PC-9 (cell line): ENCODE results near the gene INTS1. TPM values are rescaled to one million over a fixed set of nuclear protein-coding genes. Genes with fewer than 3 reads are reported as not detected.

Experiments
- BruUV-seq: library from RNA; stranded (reverse); fragments of 400-500 nt; replicated peaks from 2 replicates; lab custom pipeline; 2021; lab: Mats Ljungman, UMichigan
- CTCF ChIA-PET: fragments of 300-600 bp; sonication (Branson Sonifier 250); formaldehyde crosslinking; loops from one replicate; lab custom pipeline; 2022; ENCODE audit warnings: antibody characterized with exemption; lab: Charles Lee
- POLR2A ChIA-PET: fragments of 300-600 bp; sonication (Branson Sonifier 250); formaldehyde crosslinking; loops from one replicate; lab custom pipeline; 2022; ENCODE audit warnings: antibody characterized with exemption; ENCODE audit not compliant: unreplicated experiment; lab: Charles Lee
- DNase-seq, 2 experiments: peaks; one replicate each; pipeline versions ENCODE4 v3.0.0 to v3.0.0-alpha.2; 2015 to 2022; ENCODE audit warnings: mixed read lengths in 1 of 2
- H2AFZ ChIP-seq: fragments of 200-600 bp; sonication (generic); 2 replicates; pipeline ENCODE4 v1.8.1; 2017; ENCODE audit warnings: antibody characterized with exemption
- H3F3A ChIP-seq: fragments of 200-600 bp; sonication (generic); 2 replicates; pipeline ENCODE4 v1.8.1; 2017; ENCODE audit warnings: antibody characterized with exemption, mild to moderate bottlenecking, low read depth; ENCODE audit not compliant: insufficient read depth
- H3K27ac ChIP-seq: fragments of 200-600 bp; sonication (generic); 2 replicates; pipeline ENCODE4 v1.6.1; 2016; ENCODE audit warnings: mixed run types
- H3K27me3 ChIP-seq: fragments of 200-600 bp; sonication (generic); 2 replicates; pipeline ENCODE4 v1.6.1; 2016; ENCODE audit warnings: low read depth, mixed run types; ENCODE audit not compliant: insufficient read depth
- H3K36me3 ChIP-seq: fragments of 200-600 bp; sonication (generic); 2 replicates; pipeline ENCODE4 v1.6.1; 2016; ENCODE audit warnings: low read depth, mixed run types
- H3K4me1 ChIP-seq: fragments of 200-600 bp; sonication (generic); replicated peaks from 2 replicates; pipeline ENCODE4 v1.6.1; 2016; ENCODE audit warnings: mixed run types; ENCODE audit not compliant: insufficient read depth
- H3K4me2 ChIP-seq: fragments of 200-600 bp; sonication (generic); 2 replicates; pipeline ENCODE4 v1.6.1; 2017; ENCODE audit warnings: mixed run types
- H3K4me3 ChIP-seq: fragments of 200-600 bp; sonication (generic); 2 replicates; pipeline ENCODE4 v1.6.1; 2016; ENCODE audit warnings: mixed run types
- H3K79me2 ChIP-seq: fragments of 200-600 bp; sonication (generic); 2 replicates; pipeline ENCODE4 v1.6.1; 2017; ENCODE audit warnings: low read depth, mixed run types
- H3K9me2 ChIP-seq: fragments of 200-600 bp; sonication (generic); 2 replicates; pipeline ENCODE4 v1.8.1; 2017; ENCODE audit warnings: mild to moderate bottlenecking; ENCODE audit not compliant: insufficient read depth
- H3K9me3 ChIP-seq: fragments of 200-600 bp; sonication (generic); 2 replicates; pipeline ENCODE4 v1.8.1; 2016; ENCODE audit warnings: low read depth; ENCODE audit not compliant: insufficient read depth
- H4K20me1 ChIP-seq: fragments of 200-600 bp; sonication (generic); 2 replicates; pipeline ENCODE4 v1.8.1; 2017; ENCODE audit not compliant: insufficient read depth
- EZH2 ChIP-seq: fragments of 200-600 bp; sonication (generic); IDR thresholded peaks from 2 replicates; pipeline ENCODE4 v1.8.0; 2017; ENCODE audit warnings: antibody characterized with exemption, low read depth
- intact Hi-C: fragments of 100-400 bp; cut with micrococcal nuclease; formaldehyde crosslinking; loops from one replicate; pipeline ENCODE4 v1.10.0; 2022; ENCODE audit not compliant: unreplicated experiment
- total RNA-seq: library from RNA; stranded (reverse); gene quantifications from 2 replicates; pipeline ENCODE4 v1.2.3, GENCODE V29; 2021
- TF ChIP-seq, protein P1 (sequence below): fragments of 200-600 bp; sonication (generic); conservative IDR thresholded peaks from 2 replicates; pipeline ENCODE4 v1.6.1; 2017; ENCODE audit warnings: mixed run types, antibody characterized with exemption, mild to moderate bottlenecking, moderate library complexity

INTS1 gene
- total RNA-seq, 1 experiment from 2014 or later, result 124 TPM

DNA sequence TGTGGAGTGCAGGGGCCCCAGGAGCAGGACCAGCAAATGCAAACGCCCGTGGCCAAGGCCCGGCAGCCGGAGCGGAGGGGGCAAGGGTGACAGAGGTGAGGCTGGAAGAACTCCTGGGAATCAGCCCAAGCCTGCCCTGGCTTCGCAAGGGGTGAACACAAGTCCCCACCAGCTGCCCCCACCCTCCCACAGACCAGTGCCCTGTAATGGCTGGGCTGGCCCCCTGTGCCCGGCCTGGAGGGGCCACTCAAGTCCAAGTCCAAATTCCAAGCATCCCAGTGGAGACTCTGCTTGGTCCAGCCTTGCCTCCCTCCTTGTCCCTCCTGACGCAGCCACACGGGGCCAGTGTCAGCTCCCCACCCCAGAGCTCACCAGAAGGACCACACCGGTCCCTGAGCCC is 73.0 kb downstream of the INTS1 start:
- no peak overlapping the region for H3K4me2 ChIP-seq
- no peak overlapping the region for H3K4me3 ChIP-seq
- H3F3A ChIP-seq, result peaks cover 4% of the 10 kb centered on the region; the same call in 1 of the 2 replicates
- H3K79me2 ChIP-seq, result no peaks in the 10 kb centered on the region
- intact Hi-C loops, result no loop called here
- no peaks in the 10 kb centered on the region for H3K36me3 ChIP-seq
- BruUV-seq, result no TSS peak
- ChIA-PET CTCF (interaction anchor here (0.6 kb wide), 1 partner anchor 75 kb away, joined by 4 read pairs; no protein-coding TSS in a partner anchor), POLR2A (no interaction called here)
- H4K20me1 ChIP-seq, result peaks cover 11% of the 10 kb centered on the region; the same call in 1 of the 2 replicates
- no peaks in the 10 kb centered on the region for H3K9me3 ChIP-seq
- no peak for DNase-seq
- no peaks in the 10 kb centered on the region for H3K4me1 ChIP-seq
- no peaks in the 10 kb centered on the region for H3K27me3 ChIP-seq
- TF ChIP-seq, protein P1, sequence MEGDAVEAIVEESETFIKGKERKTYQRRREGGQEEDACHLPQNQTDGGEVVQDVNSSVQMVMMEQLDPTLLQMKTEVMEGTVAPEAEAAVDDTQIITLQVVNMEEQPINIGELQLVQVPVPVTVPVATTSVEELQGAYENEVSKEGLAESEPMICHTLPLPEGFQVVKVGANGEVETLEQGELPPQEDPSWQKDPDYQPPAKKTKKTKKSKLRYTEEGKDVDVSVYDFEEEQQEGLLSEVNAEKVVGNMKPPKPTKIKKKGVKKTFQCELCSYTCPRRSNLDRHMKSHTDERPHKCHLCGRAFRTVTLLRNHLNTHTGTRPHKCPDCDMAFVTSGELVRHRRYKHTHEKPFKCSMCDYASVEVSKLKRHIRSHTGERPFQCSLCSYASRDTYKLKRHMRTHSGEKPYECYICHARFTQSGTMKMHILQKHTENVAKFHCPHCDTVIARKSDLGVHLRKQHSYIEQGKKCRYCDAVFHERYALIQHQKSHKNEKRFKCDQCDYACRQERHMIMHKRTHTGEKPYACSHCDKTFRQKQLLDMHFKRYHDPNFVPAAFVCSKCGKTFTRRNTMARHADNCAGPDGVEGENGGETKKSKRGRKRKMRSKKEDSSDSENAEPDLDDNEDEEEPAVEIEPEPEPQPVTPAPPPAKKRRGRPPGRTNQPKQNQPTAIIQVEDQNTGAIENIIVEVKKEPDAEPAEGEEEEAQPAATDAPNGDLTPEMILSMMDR, result no peak
- no peak for TF ChIP-seq EZH2
- no peak overlapping the region for H3K27ac ChIP-seq
- no peak overlapping the region for H2AFZ ChIP-seq
- H3K9me2 ChIP-seq, result no peaks in the 10 kb centered on the region

DNA sequence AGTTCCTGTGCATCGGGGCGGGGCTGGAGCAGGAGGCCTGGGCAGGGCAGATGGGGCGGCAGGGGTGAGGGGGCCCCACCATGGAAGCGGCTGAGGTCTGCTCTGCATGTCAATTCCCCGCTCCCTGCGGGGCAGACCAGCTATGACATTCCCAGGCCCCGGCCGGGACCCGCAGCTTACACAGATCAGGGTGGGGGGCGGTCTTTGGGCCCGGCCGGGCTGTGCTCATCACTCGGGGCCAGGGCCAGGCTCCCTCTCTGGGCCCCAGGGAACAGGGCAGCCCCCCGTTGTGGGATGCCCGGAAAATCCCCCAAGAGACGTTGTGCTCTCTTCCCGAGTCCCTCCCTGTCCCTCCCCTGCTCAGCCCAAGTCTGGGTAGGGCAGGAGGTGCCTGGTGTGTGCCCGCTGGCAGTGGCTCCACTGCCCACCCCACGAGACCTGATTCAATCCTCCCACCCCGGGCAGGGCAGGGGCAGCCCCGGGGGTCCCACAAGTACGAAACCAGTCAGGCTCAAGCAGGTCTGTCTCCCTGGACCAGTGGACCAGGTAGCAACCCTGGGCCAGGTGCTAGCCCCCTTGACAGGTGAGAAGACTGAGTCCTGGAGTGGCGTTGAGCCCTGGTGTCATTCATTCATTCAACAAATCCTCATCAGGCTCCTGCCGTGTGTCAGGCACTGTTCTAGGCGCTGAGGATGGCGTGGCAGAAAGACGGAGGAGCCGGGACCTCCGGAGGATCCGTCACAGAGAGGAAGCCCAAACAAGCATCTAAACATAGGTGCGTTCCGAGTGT is 73.9 kb downstream of the INTS1 start:
- no peak overlapping the region for H3K4me2 ChIP-seq
- TF ChIP-seq EZH2, result no peak
- TF ChIP-seq, protein P1, result no peak
- no peak overlapping the region for H3K4me3 ChIP-seq
- no peaks in the 10 kb centered on the region for H3K36me3 ChIP-seq
- CTCF ChIA-PET, result interaction anchor here (0.6 kb wide), 2 partner anchors 74 to 98 kb away, joined by 4 read pairs; no protein-coding TSS in a partner anchor
- H4K20me1 ChIP-seq, result peaks cover 11% of the 10 kb centered on the region; the same call in 1 of the 2 replicates
- POLR2A ChIA-PET, result no interaction called here
- no peak overlapping the region for H2AFZ ChIP-seq
- intact Hi-C loops, result no loop called here
- H3K9me2 ChIP-seq, result no peaks in the 10 kb centered on the region
- H3K4me1 ChIP-seq, result no peaks in the 10 kb centered on the region
- H3F3A ChIP-seq, result peaks cover 4% of the 10 kb centered on the region; the same call in 1 of the 2 replicates
- no TSS peak for BruUV-seq
- H3K27me3 ChIP-seq, result no peaks in the 10 kb centered on the region
- no peak for DNase-seq
- no peak overlapping the region for H3K27ac ChIP-seq
- H3K9me3 ChIP-seq, result no peaks in the 10 kb centered on the region
- no peaks in the 10 kb centered on the region for H3K79me2 ChIP-seq

DNA sequence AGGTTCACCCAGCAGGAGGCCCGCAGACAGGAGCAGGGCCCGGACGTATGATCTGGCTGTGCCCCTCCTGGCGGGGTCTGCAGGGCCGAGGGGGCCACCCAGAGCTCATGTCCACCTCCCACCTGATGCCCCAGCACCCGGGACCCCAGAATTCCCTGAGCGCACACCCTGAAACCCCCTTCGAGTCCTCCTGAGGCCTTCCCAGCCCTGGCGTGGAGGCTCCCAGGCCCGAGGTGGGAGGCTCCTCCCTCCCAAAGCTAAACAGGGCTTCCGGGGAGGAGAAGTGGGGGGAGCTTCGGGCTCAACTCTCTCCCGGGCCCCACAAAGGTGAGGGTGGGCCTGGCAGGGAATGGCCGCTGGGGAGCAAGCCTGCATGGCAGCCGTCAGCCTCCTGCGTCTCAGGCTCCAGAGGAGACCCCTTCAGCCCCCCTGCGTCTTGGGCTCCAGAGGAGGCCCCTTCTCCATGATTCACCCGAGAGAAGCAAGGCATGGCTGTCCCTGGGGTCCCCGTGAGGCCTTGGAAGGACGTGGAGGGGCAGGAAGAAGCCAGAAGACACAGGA is 75.2 kb downstream of the INTS1 start:
- Histone ChIP-seq H3K4me1 (no peaks in the 10 kb centered on the region), H3K4me3 (no peak overlapping the region), H3K4me2 (no peak overlapping the region), H4K20me1 (peaks cover 11% of the 10 kb centered on the region; the same call in 1 of the 2 replicates), H3K36me3 (no peaks in the 10 kb centered on the region), H3K27ac (no peak overlapping the region), H3K79me2 (no peaks in the 10 kb centered on the region), H3K27me3 (peaks cover 9% of the 10 kb centered on the region; the same call in 1 of the 2 replicates), H3K9me2 (no peaks in the 10 kb centered on the region), H2AFZ (no peak overlapping the region), H3F3A (peaks cover 4% of the 10 kb centered on the region; the same call in 1 of the 2 replicates), H3K9me3 (no peaks in the 10 kb centered on the region)
- intact Hi-C loops, result no loop called here
- TF ChIP-seq, protein P1, result no peak
- no peak for TF ChIP-seq EZH2
- POLR2A ChIA-PET, result no interaction called here
- DNase-seq, result no peak
- no TSS peak for BruUV-seq
- CTCF ChIA-PET, result no interaction called here
